GM23338 (cell line): Measurements from ENCODE around the gene PPM1N.

Source experiments
- CREB1 ChIP-seq: fragments of 250-450 bp; sonication (Bioruptor Pico); IDR thresholded peaks from 2 replicates; pipeline ENCODE4 v1.5.0; 2020; ENCODE audit warnings: low read depth, mild to moderate bottlenecking, moderate library complexity
- CTCF ChIP-seq, 2 experiments: fragments of 200-600 bp in 1 of 2; sonication (generic) in 1 of 2; conservative IDR thresholded peaks; 2 replicates each; pipeline versions ENCODE4 v1.5.1 to v1.6.1; 2016 to 2017; ENCODE audit warnings: antibody characterized with exemption in 2 of 2, low read depth in 2 of 2, mild to moderate bottlenecking in 2 of 2, moderate library complexity in 1 of 2
- POLR2AphosphoS5 ChIP-seq: IDR thresholded peaks from 2 replicates; pipeline ENCODE4 v1.6.1; 2016; ENCODE audit warnings: antibody characterized with exemption, low read depth

- TF ChIP-seq CTCF (conservative IDR thresholded peaks at IDR 0.05; ENCODE audit: low read depth in 2 of 2) (no peak), CREB1 (CRISPR knock-in tag) (no peak), POLR2AphosphoS5 (no peak)
Observed at GRCh38 chr19:45475537-45476291, 22.5 kb upstream of the PPM1N start.
